ENCODE data around the gene ZSWIM1.

The ZSWIM1 gene

GRCh38 chr20:45880988-45881788 is at the start of gene ZSWIM1:
Gene ZSWIM1 (plus strand): TSS chr20:45881227. CDS start chr20:45882593, 1,366 bp downstream.
- DNase-seq (ENCODE audit: low spot score): peak; percentile 99

- no peak for DNase-seq (ENCODE audit: low spot score)
Measured at GRCh38 chr20:45832619-45833018, 48.4 kb upstream of the ZSWIM1 start.

GRCh38 chr20:45833030-45833882 is 47.8 kb upstream of the ZSWIM1 start, which contains the start of gene SNX21:
Gene SNX21 (plus strand): TSS chr20:45833799. CDS start chr20:45833920, 121 bp downstream.
- DNase-seq (ENCODE audit: low spot score): peak; percentile 81

- DNase-seq (ENCODE audit: low spot score): peak; percentile 84
Measured at GRCh38 chr20:45833883-45834796, 46.9 kb upstream of the ZSWIM1 start.

- DNase-seq (ENCODE audit: low spot score): no peak
Measured at GRCh38 chr20:45834797-45835161, 46.2 kb upstream of the ZSWIM1 start.

- no peak for DNase-seq (ENCODE audit: low spot score)
Measured at GRCh38 chr20:45835329-45835765, 45.7 kb upstream of the ZSWIM1 start.

- DNase-seq (ENCODE audit: low spot score): no peak
Measured at GRCh38 chr20:45835825-45836224, 45.2 kb upstream of the ZSWIM1 start.

- no peak for DNase-seq (ENCODE audit: low spot score)
Measured at GRCh38 chr20:45836841-45837240, 44.2 kb upstream of the ZSWIM1 start.

- DNase-seq (ENCODE audit: low spot score): no peak
Measured at GRCh38 chr20:45840700-45841198, 40.3 kb upstream of the ZSWIM1 start.

- DNase-seq (ENCODE audit: low spot score): no peak
Measured at GRCh38 chr20:45841407-45842129, 39.5 kb upstream of the ZSWIM1 start.

GRCh38 chr20:45842169-45842812 is 38.7 kb upstream of the ZSWIM1 start:
- no peak for DNase-seq (ENCODE audit: low spot score)

- DNase-seq (ENCODE audit: low spot score): no peak
Measured at GRCh38 chr20:45843506-45843905, 37.5 kb upstream of the ZSWIM1 start.

- no peak for DNase-seq (ENCODE audit: low spot score)
Measured at GRCh38 chr20:45845452-45845851, 35.6 kb upstream of the ZSWIM1 start.

GRCh38 chr20:45848421-45848820 is 32.6 kb upstream of the ZSWIM1 start:
- no peak for DNase-seq (ENCODE audit: low spot score)

GRCh38 chr20:45848969-45849582 is 32.0 kb upstream of the ZSWIM1 start:
- no peak for DNase-seq (ENCODE audit: low spot score)

GRCh38 chr20:45850238-45850637 is 30.8 kb upstream of the ZSWIM1 start:
- DNase-seq (ENCODE audit: low spot score): no peak

- DNase-seq (ENCODE audit: low spot score): no peak
Measured at GRCh38 chr20:45850926-45851325, 30.1 kb upstream of the ZSWIM1 start.

- no peak for DNase-seq (ENCODE audit: low spot score)
Measured at GRCh38 chr20:45851501-45851900, 29.5 kb upstream of the ZSWIM1 start.

- no peak for DNase-seq (ENCODE audit: low spot score)
Measured at GRCh38 chr20:45852326-45852725, 28.7 kb upstream of the ZSWIM1 start.

GRCh38 chr20:45853484-45853883 is 27.5 kb upstream of the ZSWIM1 start:
- no peak for DNase-seq (ENCODE audit: low spot score)

All from HuH-7.5 (cell line).